ENCODE measurements around the gene HES5. TPM values are rescaled to one million over a fixed set of nuclear protein-coding genes. Genes with fewer than 3 reads are reported as not detected.

Gene HES5
- total and polyA plus RNA-seq, 2 experiments from 2014 or later, result 0.16 to 0.21 TPM

DNA sequence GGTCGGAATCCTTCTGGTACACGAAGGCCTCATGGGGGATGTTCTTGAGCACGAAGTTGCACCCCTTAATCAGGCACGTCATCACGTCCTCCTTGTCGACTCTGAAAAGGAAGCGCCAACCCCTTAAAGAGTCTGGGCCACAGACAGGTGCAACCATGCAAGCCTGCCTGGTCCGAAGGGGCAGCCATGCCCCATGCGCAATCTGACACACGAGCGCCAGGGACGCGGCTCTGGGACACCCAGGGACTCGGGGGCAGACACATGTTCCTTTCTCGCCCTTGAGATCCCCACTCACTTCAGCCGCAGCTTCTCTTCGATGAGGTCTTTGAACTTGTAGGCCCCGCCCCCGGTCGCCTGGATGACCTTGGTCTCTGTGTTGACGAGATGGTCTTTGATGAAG, 9.3 kb downstream of the HES5 start (continued):
- TF ChIP-seq CREB1 (CRISPR knock-in tag; IDR thresholded peaks at IDR 0.05; ENCODE audit: low read depth) (no peak), POLR2AphosphoS5 (IDR thresholded peaks at IDR 0.05; ENCODE audit: low read depth) (no peak), NANOG (IDR thresholded peaks at IDR 0.05; ENCODE audit: borderline replicate concordance) (no peak), ZNF331 (CRISPR knock-in tag; IDR thresholded peaks at IDR 0.05; ENCODE audit: low read depth) (no peak), EZH2 (IDR thresholded peaks at IDR 0.05; ENCODE audit: low read depth, unreplicated experiment) (no peak)
- TF ChIP-seq, protein P1, sequence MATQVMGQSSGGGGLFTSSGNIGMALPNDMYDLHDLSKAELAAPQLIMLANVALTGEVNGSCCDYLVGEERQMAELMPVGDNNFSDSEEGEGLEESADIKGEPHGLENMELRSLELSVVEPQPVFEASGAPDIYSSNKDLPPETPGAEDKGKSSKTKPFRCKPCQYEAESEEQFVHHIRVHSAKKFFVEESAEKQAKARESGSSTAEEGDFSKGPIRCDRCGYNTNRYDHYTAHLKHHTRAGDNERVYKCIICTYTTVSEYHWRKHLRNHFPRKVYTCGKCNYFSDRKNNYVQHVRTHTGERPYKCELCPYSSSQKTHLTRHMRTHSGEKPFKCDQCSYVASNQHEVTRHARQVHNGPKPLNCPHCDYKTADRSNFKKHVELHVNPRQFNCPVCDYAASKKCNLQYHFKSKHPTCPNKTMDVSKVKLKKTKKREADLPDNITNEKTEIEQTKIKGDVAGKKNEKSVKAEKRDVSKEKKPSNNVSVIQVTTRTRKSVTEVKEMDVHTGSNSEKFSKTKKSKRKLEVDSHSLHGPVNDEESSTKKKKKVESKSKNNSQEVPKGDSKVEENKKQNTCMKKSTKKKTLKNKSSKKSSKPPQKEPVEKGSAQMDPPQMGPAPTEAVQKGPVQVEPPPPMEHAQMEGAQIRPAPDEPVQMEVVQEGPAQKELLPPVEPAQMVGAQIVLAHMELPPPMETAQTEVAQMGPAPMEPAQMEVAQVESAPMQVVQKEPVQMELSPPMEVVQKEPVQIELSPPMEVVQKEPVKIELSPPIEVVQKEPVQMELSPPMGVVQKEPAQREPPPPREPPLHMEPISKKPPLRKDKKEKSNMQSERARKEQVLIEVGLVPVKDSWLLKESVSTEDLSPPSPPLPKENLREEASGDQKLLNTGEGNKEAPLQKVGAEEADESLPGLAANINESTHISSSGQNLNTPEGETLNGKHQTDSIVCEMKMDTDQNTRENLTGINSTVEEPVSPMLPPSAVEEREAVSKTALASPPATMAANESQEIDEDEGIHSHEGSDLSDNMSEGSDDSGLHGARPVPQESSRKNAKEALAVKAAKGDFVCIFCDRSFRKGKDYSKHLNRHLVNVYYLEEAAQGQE (IDR thresholded peaks at IDR 0.05; ENCODE audit: unreplicated experiment), result no peak

DNA sequence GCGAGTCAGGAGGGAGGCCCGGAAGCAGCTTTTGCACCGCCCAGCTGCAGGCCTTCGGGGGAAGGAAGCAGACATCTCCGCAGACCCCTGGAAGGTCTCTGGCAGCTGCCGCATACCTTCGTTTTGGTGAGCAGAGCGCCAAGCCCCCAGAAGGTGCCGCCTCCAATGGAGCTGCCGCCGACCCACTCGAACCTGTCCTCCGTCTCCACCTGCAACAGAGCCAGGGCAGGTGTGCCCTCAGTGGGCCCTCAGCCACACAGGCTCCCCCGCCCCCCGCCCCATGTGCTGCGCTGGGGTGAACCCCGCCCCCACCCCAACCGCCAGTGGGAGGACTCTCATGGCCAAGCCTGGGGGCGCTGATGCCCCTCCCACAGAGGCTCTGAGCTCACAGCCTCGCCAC, 9.9 kb downstream of the HES5 start:
- H3K9me3 Mint-ChIP-seq, result no peaks in the 10 kb centered on the region
- H3K27me3 Mint-ChIP-seq (ENCODE audit: insufficient read depth, low read depth, poor library complexity), result peaks cover 4% of the 10 kb centered on the region
- H3K36me3 Mint-ChIP-seq (ENCODE audit: low read depth), result peaks cover 32% of the 10 kb centered on the region
- H3K27ac Mint-ChIP-seq, result no peak overlapping the region
- no peaks in the 10 kb centered on the region for H3K27me3 ChIP-seq (ENCODE audit: insufficient read depth)
- no peak overlapping the region for H3K27ac ChIP-seq (ENCODE audit: low read depth)
- ATAC-seq, result no peak
- H3K4me1 Mint-ChIP-seq, result peaks cover 20% of the 10 kb centered on the region
- peaks cover 38% of the 10 kb centered on the region for H3K79me2 ChIP-seq (replicated peaks; ENCODE audit: insufficient read depth)
- H3K36me3 ChIP-seq (ENCODE audit: insufficient read depth), result peaks cover 5% of the 10 kb centered on the region; the same call in 1 of the 2 replicates
- H3K9me2 ChIP-seq (ENCODE audit: insufficient read depth), result no peaks in the 10 kb centered on the region
- no peak overlapping the region for H3K4me3 Mint-ChIP-seq
- no peak overlapping the region for H3K4me2 ChIP-seq
- no peak for DNase-seq (ENCODE audit: low spot score)
- H3K4me1 ChIP-seq (ENCODE audit: insufficient read depth), result peaks cover 12% of the 10 kb centered on the region; the same call in 1 of the 2 replicates
- H2AFZ ChIP-seq, result no peak overlapping the region
- H3K4me3 ChIP-seq, result no peak overlapping the region
- peaks cover 31% of the 10 kb centered on the region for H4K20me1 ChIP-seq (replicated peaks; ENCODE audit: insufficient read depth)
- no peaks in the 10 kb centered on the region for H3F3A ChIP-seq (replicated peaks; ENCODE audit: low read depth)
- no peak for TF ChIP-seq ZNF331 (CRISPR knock-in tag; IDR thresholded peaks at IDR 0.05; ENCODE audit: low read depth)
- TF ChIP-seq, protein P1 (IDR thresholded peaks at IDR 0.05; ENCODE audit: unreplicated experiment), result no peak
- no peak for TF ChIP-seq NANOG (IDR thresholded peaks at IDR 0.05; ENCODE audit: borderline replicate concordance)
- TF ChIP-seq, protein P2, sequence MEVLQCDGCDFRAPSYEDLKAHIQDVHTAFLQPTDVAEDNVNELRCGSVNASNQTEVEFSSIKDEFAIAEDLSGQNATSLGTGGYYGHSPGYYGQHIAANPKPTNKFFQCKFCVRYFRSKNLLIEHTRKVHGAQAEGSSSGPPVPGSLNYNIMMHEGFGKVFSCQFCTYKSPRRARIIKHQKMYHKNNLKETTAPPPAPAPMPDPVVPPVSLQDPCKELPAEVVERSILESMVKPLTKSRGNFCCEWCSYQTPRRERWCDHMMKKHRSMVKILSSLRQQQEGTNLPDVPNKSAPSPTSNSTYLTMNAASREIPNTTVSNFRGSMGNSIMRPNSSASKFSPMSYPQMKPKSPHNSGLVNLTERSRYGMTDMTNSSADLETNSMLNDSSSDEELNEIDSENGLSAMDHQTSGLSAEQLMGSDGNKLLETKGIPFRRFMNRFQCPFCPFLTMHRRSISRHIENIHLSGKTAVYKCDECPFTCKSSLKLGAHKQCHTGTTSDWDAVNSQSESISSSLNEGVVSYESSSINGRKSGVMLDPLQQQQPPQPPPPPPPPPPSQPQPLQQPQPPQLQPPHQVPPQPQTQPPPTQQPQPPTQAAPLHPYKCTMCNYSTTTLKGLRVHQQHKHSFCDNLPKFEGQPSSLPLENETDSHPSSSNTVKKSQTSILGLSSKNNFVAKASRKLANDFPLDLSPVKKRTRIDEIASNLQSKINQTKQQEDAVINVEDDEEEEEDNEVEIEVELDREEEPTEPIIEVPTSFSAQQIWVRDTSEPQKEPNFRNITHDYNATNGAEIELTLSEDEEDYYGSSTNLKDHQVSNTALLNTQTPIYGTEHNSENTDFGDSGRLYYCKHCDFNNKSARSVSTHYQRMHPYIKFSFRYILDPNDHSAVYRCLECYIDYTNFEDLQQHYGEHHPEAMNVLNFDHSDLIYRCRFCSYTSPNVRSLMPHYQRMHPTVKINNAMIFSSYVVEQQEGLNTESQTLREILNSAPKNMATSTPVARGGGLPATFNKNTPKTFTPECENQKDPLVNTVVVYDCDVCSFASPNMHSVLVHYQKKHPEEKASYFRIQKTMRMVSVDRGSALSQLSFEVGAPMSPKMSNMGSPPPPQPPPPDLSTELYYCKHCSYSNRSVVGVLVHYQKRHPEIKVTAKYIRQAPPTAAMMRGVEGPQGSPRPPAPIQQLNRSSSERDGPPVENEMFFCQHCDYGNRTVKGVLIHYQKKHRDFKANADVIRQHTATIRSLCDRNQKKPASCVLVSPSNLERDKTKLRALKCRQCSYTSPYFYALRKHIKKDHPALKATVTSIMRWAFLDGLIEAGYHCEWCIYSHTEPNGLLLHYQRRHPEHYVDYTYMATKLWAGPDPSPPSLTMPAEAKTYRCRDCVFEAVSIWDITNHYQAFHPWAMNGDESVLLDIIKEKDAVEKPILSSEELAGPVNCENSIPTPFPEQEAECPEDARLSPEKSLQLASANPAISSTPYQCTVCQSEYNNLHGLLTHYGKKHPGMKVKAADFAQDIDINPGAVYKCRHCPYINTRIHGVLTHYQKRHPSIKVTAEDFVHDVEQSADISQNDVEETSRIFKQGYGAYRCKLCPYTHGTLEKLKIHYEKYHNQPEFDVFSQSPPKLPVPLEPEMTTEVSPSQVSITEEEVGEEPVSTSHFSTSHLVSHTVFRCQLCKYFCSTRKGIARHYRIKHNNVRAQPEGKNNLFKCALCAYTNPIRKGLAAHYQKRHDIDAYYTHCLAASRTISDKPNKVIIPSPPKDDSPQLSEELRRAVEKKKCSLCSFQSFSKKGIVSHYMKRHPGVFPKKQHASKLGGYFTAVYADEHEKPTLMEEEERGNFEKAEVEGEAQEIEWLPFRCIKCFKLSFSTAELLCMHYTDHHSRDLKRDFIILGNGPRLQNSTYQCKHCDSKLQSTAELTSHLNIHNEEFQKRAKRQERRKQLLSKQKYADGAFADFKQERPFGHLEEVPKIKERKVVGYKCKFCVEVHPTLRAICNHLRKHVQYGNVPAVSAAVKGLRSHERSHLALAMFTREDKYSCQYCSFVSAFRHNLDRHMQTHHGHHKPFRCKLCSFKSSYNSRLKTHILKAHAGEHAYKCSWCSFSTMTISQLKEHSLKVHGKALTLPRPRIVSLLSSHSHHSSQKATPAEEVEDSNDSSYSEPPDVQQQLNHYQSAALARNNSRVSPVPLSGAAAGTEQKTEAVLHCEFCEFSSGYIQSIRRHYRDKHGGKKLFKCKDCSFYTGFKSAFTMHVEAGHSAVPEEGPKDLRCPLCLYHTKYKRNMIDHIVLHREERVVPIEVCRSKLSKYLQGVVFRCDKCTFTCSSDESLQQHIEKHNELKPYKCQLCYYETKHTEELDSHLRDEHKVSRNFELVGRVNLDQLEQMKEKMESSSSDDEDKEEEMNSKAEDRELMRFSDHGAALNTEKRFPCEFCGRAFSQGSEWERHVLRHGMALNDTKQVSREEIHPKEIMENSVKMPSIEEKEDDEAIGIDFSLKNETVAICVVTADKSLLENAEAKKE (CRISPR knock-in tag; IDR thresholded peaks at IDR 0.05), result no peak
- no peak for TF ChIP-seq EZH2 (IDR thresholded peaks at IDR 0.05; ENCODE audit: low read depth, unreplicated experiment)
- TF ChIP-seq, protein P3, sequence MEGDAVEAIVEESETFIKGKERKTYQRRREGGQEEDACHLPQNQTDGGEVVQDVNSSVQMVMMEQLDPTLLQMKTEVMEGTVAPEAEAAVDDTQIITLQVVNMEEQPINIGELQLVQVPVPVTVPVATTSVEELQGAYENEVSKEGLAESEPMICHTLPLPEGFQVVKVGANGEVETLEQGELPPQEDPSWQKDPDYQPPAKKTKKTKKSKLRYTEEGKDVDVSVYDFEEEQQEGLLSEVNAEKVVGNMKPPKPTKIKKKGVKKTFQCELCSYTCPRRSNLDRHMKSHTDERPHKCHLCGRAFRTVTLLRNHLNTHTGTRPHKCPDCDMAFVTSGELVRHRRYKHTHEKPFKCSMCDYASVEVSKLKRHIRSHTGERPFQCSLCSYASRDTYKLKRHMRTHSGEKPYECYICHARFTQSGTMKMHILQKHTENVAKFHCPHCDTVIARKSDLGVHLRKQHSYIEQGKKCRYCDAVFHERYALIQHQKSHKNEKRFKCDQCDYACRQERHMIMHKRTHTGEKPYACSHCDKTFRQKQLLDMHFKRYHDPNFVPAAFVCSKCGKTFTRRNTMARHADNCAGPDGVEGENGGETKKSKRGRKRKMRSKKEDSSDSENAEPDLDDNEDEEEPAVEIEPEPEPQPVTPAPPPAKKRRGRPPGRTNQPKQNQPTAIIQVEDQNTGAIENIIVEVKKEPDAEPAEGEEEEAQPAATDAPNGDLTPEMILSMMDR (conservative IDR thresholded peaks at IDR 0.05; ENCODE audit: low read depth in 2 of 2), result no peak
